Activated naive CD4-positive, alpha-beta T cell treated with anti-CD3 and anti-CD28 coated beads, Interleukin-2, amount 10 ng/mL, durations not matched to agents 7 days and 5 days (primary cell): ENCODE data around the gene FHDC1.
A peak's percentile ranks its signal among the peaks of the same experiment; 100 is the strongest.
"Not testable (repeated sequence)": the region's sequence is repeated elsewhere in the genome, so short reads cannot be mapped to it uniquely, and the experiment has no call there.

Experiments
- CTCF ChIA-PET: fragments of 350-600 bp; sonication (Branson Sonifier 250); formaldehyde crosslinking; loops from one replicate; lab custom pipeline; 2021; ENCODE audit warnings: antibody characterized with exemption; lab: Charles Lee
- DNase-seq: peaks from one replicate; pipeline ENCODE4 v3.0.0-alpha.2; 2020
- H3K27ac Mint-ChIP-seq: one replicate; pipeline ENCODE4 v1.8.0; 2021; ENCODE audit warnings: mild to moderate bottlenecking, moderate library complexity, mixed read lengths
- H3K27me3 Mint-ChIP-seq: one replicate; pipeline ENCODE4 v1.8.0; 2021; ENCODE audit warnings: mild to moderate bottlenecking, mixed read lengths
- H3K36me3 Mint-ChIP-seq: one replicate; pipeline ENCODE4 v1.8.0; 2021; ENCODE audit warnings: mixed read lengths
- H3K4me1 Mint-ChIP-seq: one replicate; pipeline ENCODE4 v1.8.0; 2021; ENCODE audit warnings: mixed read lengths
- H3K4me3 Mint-ChIP-seq: one replicate; pipeline ENCODE4 v1.8.0; 2021; ENCODE audit warnings: mild to moderate bottlenecking, moderate library complexity, mixed read lengths
- H3K9me3 Mint-ChIP-seq: one replicate; pipeline ENCODE4 v1.8.0; 2021; ENCODE audit warnings: mixed read lengths

FHDC1 gene

GRCh38 chr4:152935631-152936445 lies at the start of gene FHDC1:
TSS of gene FHDC1 (plus strand) at chr4:152936323. CDS start at chr4:152943058, 6,735 bp downstream.
- H3K36me3 Mint-ChIP-seq: no peaks in the 10 kb centered on the region
- CTCF ChIA-PET: interaction anchor here (1.0 to 1.2 kb wide), 3 partner anchors 10 to 85 kb away, joined by 3 to 4 read pairs (median 3); no protein-coding TSS in a partner anchor
- peaks cover 85% of the 10 kb centered on the region for H3K27me3 Mint-ChIP-seq
- H3K4me1 Mint-ChIP-seq: peaks cover 27% of the 10 kb centered on the region
- H3K9me3 Mint-ChIP-seq: no peaks in the 10 kb centered on the region
- DNase-seq: peak; percentile 44
- H3K27ac Mint-ChIP-seq: peak within 1 kb of the TSS; percentile 42
- H3K4me3 Mint-ChIP-seq: peak within 1 kb of the TSS; percentile 62

- no peak overlapping the region for H3K27ac Mint-ChIP-seq
- H3K4me3 Mint-ChIP-seq: no peak overlapping the region
- peaks cover 3% of the 10 kb centered on the region for H3K4me1 Mint-ChIP-seq
- CTCF ChIA-PET: no interaction called here
- DNase-seq: no peak
- peaks cover 8% of the 10 kb centered on the region for H3K36me3 Mint-ChIP-seq
- H3K27me3 Mint-ChIP-seq: no peaks in the 10 kb centered on the region
- no peaks in the 10 kb centered on the region for H3K9me3 Mint-ChIP-seq
These were observed 48.1 kb upstream of the FHDC1 start for GRCh38 chr4:152887981-152888380.

- no peak for DNase-seq
- H3K36me3 Mint-ChIP-seq: peaks cover 11% of the 10 kb centered on the region
- CTCF ChIA-PET: no interaction called here
- no peaks in the 10 kb centered on the region for H3K9me3 Mint-ChIP-seq
- peaks cover 3% of the 10 kb centered on the region for H3K4me1 Mint-ChIP-seq
- no peak overlapping the region for H3K27ac Mint-ChIP-seq
- no peaks in the 10 kb centered on the region for H3K27me3 Mint-ChIP-seq
- H3K4me3 Mint-ChIP-seq: no peak overlapping the region
These were observed 43.1 kb upstream of the FHDC1 start for GRCh38 chr4:152892974-152893373.

- DNase-seq: no peak
- Mint-ChIP-seq H3K4me3 (no peak overlapping the region), H3K9me3 (no peaks in the 10 kb centered on the region), H3K36me3 (peaks cover 11% of the 10 kb centered on the region), H3K27me3 (no peaks in the 10 kb centered on the region), H3K4me1 (peaks cover 2% of the 10 kb centered on the region), H3K27ac (no peak overlapping the region)
- CTCF ChIA-PET: no interaction called here
These were observed 41.5 kb upstream of the FHDC1 start for GRCh38 chr4:152894673-152895072.

GRCh38 chr4:152896811-152897210 lies 39.3 kb upstream of the FHDC1 start:
- Mint-ChIP-seq H3K9me3 (no peaks in the 10 kb centered on the region), H3K27ac (no peak overlapping the region), H3K36me3 (peaks cover 11% of the 10 kb centered on the region), H3K4me1 (peaks cover 2% of the 10 kb centered on the region), H3K27me3 (no peaks in the 10 kb centered on the region), H3K4me3 (no peak overlapping the region)
- CTCF ChIA-PET: no interaction called here
- DNase-seq: no peak

- H3K36me3 Mint-ChIP-seq, CTCF ChIA-PET, H3K4me3 Mint-ChIP-seq, DNase-seq, H3K4me1 Mint-ChIP-seq, H3K9me3 Mint-ChIP-seq, H3K27ac Mint-ChIP-seq, H3K27me3 Mint-ChIP-seq: not testable (repeated sequence)
These were observed 38.0 kb upstream of the FHDC1 start for GRCh38 chr4:152898133-152898532.

GRCh38 chr4:152898606-152899005 lies 37.5 kb upstream of the FHDC1 start:
- H3K9me3 Mint-ChIP-seq: no peaks in the 10 kb centered on the region
- H3K27ac Mint-ChIP-seq: no peak overlapping the region
- no peak overlapping the region for H3K4me3 Mint-ChIP-seq
- CTCF ChIA-PET: no interaction called here
- no peak for DNase-seq
- no peaks in the 10 kb centered on the region for H3K36me3 Mint-ChIP-seq
- H3K4me1 Mint-ChIP-seq: peaks cover 2% of the 10 kb centered on the region
- no peaks in the 10 kb centered on the region for H3K27me3 Mint-ChIP-seq

GRCh38 chr4:152900395-152900794 lies 35.7 kb upstream of the FHDC1 start:
- Mint-ChIP-seq H3K36me3 (peaks cover 3% of the 10 kb centered on the region), H3K4me1 (peaks cover 2% of the 10 kb centered on the region), H3K27me3 (no peaks in the 10 kb centered on the region), H3K9me3 (no peaks in the 10 kb centered on the region), H3K4me3 (no peak overlapping the region), H3K27ac (no peak overlapping the region)
- CTCF ChIA-PET: no interaction called here
- no peak for DNase-seq

- Mint-ChIP-seq H3K27me3 (no peaks in the 10 kb centered on the region), H3K4me3 (no peak overlapping the region), H3K36me3 (peaks cover 3% of the 10 kb centered on the region), H3K27ac (no peak overlapping the region), H3K9me3 (no peaks in the 10 kb centered on the region), H3K4me1 (peaks cover 2% of the 10 kb centered on the region)
- CTCF ChIA-PET: no interaction called here
- DNase-seq: no peak
These were observed 34.9 kb upstream of the FHDC1 start for GRCh38 chr4:152901205-152901604.

GRCh38 chr4:152903658-152904057 lies 32.5 kb upstream of the FHDC1 start:
- Mint-ChIP-seq H3K4me1 (no peaks in the 10 kb centered on the region), H3K27me3 (no peaks in the 10 kb centered on the region), H3K4me3 (no peak overlapping the region), H3K9me3 (no peaks in the 10 kb centered on the region), H3K36me3 (peaks cover 3% of the 10 kb centered on the region), H3K27ac (no peak overlapping the region)
- CTCF ChIA-PET: no interaction called here
- DNase-seq: no peak

GRCh38 chr4:152909901-152910300 lies 26.2 kb upstream of the FHDC1 start:
- H3K9me3 Mint-ChIP-seq: no peaks in the 10 kb centered on the region
- CTCF ChIA-PET: no interaction called here
- H3K27me3 Mint-ChIP-seq: no peaks in the 10 kb centered on the region
- no peak for DNase-seq
- no peak overlapping the region for H3K27ac Mint-ChIP-seq
- H3K4me1 Mint-ChIP-seq: no peaks in the 10 kb centered on the region
- peaks cover 7% of the 10 kb centered on the region for H3K36me3 Mint-ChIP-seq
- H3K4me3 Mint-ChIP-seq: no peak overlapping the region

GRCh38 chr4:152910521-152910920 lies 25.6 kb upstream of the FHDC1 start:
- H3K4me1 Mint-ChIP-seq: no peaks in the 10 kb centered on the region
- H3K27me3 Mint-ChIP-seq: no peaks in the 10 kb centered on the region
- H3K36me3 Mint-ChIP-seq: peaks cover 7% of the 10 kb centered on the region
- no peak overlapping the region for H3K27ac Mint-ChIP-seq
- H3K9me3 Mint-ChIP-seq: no peaks in the 10 kb centered on the region
- no peak for DNase-seq
- CTCF ChIA-PET: interaction anchor here (1.0 kb wide), 1 partner anchor 168 kb away, joined by 3 read pairs; no protein-coding TSS in a partner anchor
- H3K4me3 Mint-ChIP-seq: no peak overlapping the region

GRCh38 chr4:152917543-152918395 lies 18.4 kb upstream of the FHDC1 start:
- no peak overlapping the region for H3K27ac Mint-ChIP-seq
- CTCF ChIA-PET: no interaction called here
- peaks cover 17% of the 10 kb centered on the region for H3K9me3 Mint-ChIP-seq
- H3K4me3 Mint-ChIP-seq: no peak overlapping the region
- peaks cover 8% of the 10 kb centered on the region for H3K36me3 Mint-ChIP-seq
- no peaks in the 10 kb centered on the region for H3K4me1 Mint-ChIP-seq
- no peaks in the 10 kb centered on the region for H3K27me3 Mint-ChIP-seq
- no peak for DNase-seq

- Mint-ChIP-seq H3K27ac (no peak overlapping the region), H3K36me3 (peaks cover 8% of the 10 kb centered on the region), H3K4me1 (no peaks in the 10 kb centered on the region), H3K27me3 (no peaks in the 10 kb centered on the region), H3K9me3 (peaks cover 17% of the 10 kb centered on the region), H3K4me3 (no peak overlapping the region)
- no peak for DNase-seq
- CTCF ChIA-PET: no interaction called here
These were observed 16.3 kb upstream of the FHDC1 start for GRCh38 chr4:152919826-152920225.
